Choroid plexus epithelial cell (primary cell): ENCODE data around the gene CRY2.
A peak's percentile ranks its signal among the peaks of the same experiment; 100 is the strongest.

Experiments used
- DNase-seq: peaks from one replicate; pipeline ENCODE4 v3.0.0-alpha.2; 2010; ENCODE audit warnings: low read depth
- H3K4me3 ChIP-seq: 2 replicates; pipeline ENCODE4 v1.5.1; 2011; ENCODE audit warnings: low read depth, mild to moderate bottlenecking, control low read depth, low read length, moderate library complexity
- CTCF ChIP-seq: conservative IDR thresholded peaks from 2 replicates; pipeline ENCODE4 v1.5.1; 2011; ENCODE audit warnings: low read depth, mild to moderate bottlenecking, control low read depth, inconsistent platforms, low read length, moderate library complexity

CRY2 gene

DNA sequence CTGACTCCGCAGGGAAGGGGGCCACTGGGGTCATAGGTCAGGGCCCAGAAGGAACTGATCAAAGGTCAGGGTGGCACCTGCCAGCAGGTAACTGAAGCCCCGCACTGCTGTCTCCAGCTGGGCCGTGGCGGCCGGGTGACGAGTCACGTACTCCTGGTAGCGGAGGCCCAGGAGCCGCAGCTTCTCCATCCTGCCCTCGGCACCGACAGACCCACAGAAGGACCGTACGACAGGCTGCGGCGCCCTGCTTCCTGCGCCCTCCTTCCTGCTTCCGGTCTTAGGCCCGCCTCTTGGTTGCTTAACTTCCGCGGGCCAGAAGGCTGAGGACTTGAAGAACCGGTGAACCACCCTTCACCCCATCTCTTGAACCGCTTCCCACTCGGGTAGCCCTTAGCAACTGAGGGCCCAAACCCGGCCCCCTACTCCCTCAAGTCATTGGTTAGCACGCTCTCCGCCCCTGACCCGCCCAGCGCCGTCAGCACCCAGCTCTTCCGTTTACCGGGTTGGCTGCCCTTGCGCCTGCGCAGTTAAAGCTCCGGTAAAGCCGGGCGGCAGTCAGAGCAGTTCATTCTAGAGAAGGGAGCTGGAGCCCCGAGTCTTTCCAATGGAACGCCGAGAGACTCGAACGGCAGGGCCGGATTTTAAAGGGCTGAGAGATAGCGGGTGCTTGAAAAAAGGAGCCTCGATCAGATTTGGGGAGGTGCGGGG, 70.5 kb downstream of the CRY2 start, which contains the start of gene PEX16:
Gene PEX16 (minus strand): TSS at position 255 of the 708 bp plus-strand sequence. CDS start 66 bp downstream, at position 189.
- DNase-seq, result peak; percentile 100
- peak within 1 kb of the TSS; percentile 99 for H3K4me3 ChIP-seq
- no peak for TF ChIP-seq CTCF

GRCh38 chr11:45918331-45918941, 71.2 kb downstream of the CRY2 start:
- DNase-seq, result peak; percentile 78
- H3K4me3 ChIP-seq, result peak overlapping the region; percentile 99
- no peak for TF ChIP-seq CTCF

- peak overlapping the region; percentile 99 for H3K4me3 ChIP-seq
- no peak for DNase-seq
- TF ChIP-seq CTCF, result no peak
Measured at GRCh38 chr11:45918962-45919675, 71.8 kb downstream of the CRY2 start.

- no peak overlapping the region for H3K4me3 ChIP-seq
- DNase-seq, result no peak
- TF ChIP-seq CTCF, result no peak
Measured at GRCh38 chr11:45919806-45920530, 72.7 kb downstream of the CRY2 start.

DNA sequence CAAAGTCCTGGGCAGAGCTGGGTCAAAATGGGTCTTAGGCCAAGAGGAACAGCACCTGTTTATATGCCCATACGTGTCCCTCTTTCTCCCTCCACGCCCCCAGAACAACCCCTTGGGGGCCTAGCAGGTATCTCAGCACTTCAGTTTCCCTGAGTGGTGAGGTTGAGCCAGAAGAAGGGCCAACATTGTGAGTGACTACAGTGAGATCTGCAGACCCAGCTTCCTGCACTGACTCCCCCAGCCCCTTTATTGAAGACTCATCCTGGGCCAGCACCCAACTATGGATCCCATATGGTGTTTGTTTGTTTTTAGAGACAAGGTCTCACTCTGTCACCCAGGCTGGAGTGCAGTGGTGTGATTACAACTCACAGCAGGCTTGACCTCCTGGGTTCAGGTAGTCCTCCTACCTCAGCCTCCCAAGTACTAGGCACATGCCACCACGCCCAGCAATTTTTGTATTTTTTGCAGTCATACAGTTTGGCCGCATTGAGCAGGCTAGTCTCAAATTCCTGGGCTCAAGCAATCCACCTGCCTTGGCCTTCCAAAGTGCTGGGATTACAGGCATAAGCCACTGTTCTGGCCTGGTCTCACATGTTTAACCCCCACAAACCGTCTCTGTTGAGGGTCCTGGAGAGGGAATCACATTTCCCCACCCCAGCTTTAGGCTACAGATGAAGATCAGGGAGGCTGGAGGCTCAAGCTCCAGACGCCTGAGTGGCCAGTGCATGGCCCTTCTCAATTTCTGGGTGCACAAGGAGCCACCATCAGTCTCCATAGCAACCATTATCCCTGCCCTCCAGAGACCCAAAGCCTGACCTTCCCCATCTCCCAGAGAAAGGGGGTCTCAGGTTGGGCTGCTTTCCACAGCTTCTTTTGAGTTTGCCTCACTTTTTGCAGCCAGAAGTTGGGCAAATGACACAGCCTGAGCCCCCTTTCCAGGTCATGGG, 73.5 kb downstream of the CRY2 start:
- no peak for TF ChIP-seq CTCF
- H3K4me3 ChIP-seq, result no peak overlapping the region

More for the DNA sequence above, 73.5 kb downstream of the CRY2 start:
- no peak for DNase-seq
